Fibroblast of skin of back (primary cell): ENCODE data around the gene MED13L.
"Not testable (repeated sequence)": the region's sequence is repeated elsewhere in the genome, so short reads cannot be mapped to it uniquely, and the experiment has no call there.

Experiments
- DNase-seq: peaks from one replicate; pipeline ENCODE4 v3.0.0-alpha.2; 2013

MED13L gene

DNA sequence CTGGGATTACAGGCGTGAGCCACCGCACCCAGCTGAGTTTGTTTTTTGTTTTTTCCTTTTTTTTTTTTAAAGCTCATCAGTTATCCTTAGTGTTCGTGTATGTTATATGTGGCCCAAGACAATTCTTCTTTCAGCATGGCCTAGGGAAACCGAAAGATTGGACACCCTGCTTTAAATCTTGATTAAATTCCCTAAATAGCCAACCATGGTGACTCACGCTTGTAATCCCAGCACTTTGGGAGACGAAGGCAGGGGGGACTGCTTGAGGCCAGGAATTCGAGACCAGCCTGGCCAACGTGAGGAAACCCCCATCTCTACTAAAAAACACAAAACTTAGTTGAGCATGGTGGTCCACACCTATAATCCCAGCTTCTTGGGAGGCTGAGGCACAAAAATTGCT is 131.1 kb downstream of the MED13L start:
- no peak for DNase-seq

DNA sequence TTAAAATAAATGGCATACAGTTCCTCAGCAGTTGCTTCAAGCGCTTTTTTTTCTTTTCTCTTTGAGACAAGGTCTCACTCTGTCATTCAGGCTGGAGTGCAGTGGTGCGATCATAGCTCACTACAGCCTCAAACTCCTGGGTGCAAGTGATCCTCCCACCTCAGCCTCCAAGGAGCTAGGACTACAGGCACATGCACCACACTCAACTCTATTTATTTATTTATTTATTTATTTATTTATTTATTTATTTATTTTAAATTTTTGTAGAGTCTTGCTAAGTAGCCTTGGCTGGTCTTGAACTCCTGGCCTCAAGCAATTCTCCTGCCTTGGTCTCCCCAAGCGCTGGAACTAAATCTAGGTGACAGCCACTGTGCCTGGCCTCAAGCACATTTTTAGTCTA is 132.0 kb downstream of the MED13L start:
- no peak for DNase-seq

GRCh38 chr12:116144384-116144783 is 133.1 kb downstream of the MED13L start:
- no peak for DNase-seq

- peak; percentile 78 for DNase-seq
These were observed 133.6 kb downstream of the MED13L start for GRCh38 chr12:116143909-116144308.

- DNase-seq: peak; percentile 94
These were observed 134.3 kb downstream of the MED13L start for GRCh38 chr12:116142936-116143898.

GRCh38 chr12:116141833-116142162 is 135.7 kb downstream of the MED13L start:
- DNase-seq: no peak

- no peak for DNase-seq
These were observed 136.2 kb downstream of the MED13L start for GRCh38 chr12:116141110-116141832.

DNA sequence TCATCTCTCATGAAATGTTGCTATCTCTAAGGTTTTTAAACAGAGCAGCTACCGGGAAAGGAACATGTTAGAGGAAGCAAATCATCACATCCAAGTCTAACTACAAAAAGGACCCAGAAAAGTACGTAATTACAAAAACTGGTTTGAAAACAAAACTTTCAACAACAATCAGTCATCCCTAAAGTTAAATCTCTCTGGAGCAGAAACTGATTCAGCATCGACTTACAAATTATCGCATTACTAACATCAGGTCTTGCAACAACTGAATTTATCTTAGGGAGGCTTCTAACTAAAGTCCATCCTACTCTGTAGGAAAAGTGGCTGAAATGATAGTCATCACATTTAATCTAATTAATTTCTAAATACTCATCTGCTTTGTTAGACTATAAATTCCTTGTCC is 137.0 kb downstream of the MED13L start:
- no peak for DNase-seq

DNA sequence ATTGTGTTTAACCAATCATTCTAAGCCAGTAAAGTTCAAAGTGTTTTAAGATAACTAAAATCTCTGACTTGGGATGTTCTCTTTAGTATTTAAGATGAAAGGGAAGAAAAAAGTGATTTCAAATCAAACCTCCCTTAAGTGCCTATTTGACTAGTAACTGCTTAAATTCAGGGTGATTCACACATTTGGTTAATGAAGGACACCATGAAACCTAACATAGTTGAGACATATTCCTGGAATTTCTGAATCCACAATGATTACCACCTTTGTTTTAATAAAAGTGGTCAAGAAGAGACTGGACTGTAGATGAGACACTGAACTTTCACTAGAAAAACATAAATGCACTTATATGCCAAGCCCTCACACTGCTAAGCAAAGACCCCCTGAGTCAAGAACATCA is 138.7 kb downstream of the MED13L start:
- DNase-seq: peak; percentile 47

GRCh38 chr12:116138364-116138763 is 139.1 kb downstream of the MED13L start:
- DNase-seq: peak; percentile 43

DNA sequence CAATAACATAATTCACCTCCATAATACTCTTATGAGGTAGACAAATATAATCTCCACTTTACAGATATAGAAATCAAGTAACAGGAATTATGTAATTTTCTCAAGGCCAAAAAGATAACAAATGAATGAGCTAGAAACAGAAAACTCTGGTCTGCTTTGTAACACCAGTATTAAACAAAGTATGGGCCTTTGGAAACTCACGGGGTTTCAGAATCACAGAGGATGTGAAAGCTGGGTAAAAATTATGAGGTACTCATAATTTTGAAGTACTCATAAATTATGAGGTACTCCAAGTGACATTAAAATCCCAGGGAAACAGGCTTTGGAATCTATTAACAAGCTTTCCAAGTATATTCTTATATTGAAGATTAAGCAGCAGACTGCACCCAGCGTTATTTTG is 140.2 kb downstream of the MED13L start:
- no peak for DNase-seq

GRCh38 chr12:116136340-116136739 is 141.2 kb downstream of the MED13L start:
- DNase-seq: peak; percentile 68

GRCh38 chr12:116135209-116135930 is 142.1 kb downstream of the MED13L start:
- DNase-seq: peak; percentile 84

DNA sequence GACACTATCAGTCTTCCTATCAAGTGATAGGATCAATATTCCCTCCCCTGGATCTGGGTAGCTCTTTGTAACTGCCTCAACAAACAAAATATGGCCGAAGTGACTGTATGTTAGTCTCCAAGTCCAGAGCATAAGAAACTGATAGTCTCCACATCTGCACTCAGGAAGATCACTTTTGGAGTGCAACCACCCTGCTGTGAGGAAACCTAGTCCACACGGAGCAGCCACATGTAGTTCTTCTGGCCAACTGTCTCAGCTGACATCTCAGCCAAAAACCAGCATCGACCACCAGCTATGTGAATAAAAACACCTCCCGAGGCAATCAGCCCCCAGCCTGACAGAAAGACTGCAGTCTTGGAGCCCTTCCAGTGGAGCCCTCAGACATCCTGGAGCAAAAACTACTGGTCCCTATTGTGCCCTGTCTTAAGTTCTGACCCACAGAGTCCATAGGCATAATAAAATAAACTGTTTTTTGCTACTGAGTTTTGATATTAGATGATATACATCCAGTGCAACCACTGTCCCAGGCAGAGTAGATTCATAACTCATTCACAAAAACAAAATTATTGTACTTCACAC is 143.8 kb downstream of the MED13L start:
- DNase-seq: no peak

- DNase-seq: no peak
These were observed 144.3 kb downstream of the MED13L start for GRCh38 chr12:116133149-116133548.

- DNase-seq: not testable (repeated sequence)
These were observed 145.5 kb downstream of the MED13L start for GRCh38 chr12:116131987-116132386.

GRCh38 chr12:116131176-116131575 is 146.3 kb downstream of the MED13L start:
- no peak for DNase-seq

DNA sequence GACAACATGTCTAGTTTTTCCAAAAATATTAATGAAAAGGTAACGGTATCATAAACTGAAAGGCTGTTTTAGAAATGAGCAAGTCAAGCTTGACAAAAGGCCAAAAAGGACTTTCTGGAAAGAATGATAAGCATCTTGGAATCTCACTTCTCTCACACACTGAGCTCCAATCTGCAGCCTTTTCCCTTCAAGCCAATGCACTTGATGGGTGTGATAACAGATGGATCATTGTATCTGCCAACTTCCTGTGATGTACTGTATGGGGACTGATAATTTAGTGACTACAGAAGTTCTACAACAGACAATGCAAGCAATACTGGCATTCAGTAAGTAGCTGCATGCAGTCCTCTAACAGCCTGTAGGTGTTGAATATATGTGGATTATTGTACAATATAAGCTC is 147.1 kb downstream of the MED13L start:
- peak; percentile 76 for DNase-seq

GRCh38 chr12:116128779-116129178 is 148.7 kb downstream of the MED13L start:
- DNase-seq: no peak

DNA sequence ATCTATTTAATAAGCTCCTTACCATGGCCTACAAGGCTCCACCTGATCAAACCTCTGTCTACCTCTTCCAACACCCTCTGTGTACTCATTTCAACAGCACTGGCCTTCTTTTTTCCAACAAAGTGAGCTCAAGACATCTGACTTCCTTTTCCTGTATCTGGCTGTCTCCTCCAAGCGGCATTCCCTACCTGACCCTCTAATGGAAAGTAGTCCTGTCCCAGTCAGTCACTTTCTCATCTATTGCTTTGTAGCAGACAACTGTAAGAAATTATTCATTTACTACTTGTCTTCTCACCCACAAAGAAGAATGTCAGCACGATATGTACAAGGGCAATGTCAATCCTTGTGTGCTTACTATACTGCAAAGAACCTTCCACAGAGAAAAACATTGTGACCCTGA is 149.6 kb downstream of the MED13L start:
- no peak for DNase-seq

DNA sequence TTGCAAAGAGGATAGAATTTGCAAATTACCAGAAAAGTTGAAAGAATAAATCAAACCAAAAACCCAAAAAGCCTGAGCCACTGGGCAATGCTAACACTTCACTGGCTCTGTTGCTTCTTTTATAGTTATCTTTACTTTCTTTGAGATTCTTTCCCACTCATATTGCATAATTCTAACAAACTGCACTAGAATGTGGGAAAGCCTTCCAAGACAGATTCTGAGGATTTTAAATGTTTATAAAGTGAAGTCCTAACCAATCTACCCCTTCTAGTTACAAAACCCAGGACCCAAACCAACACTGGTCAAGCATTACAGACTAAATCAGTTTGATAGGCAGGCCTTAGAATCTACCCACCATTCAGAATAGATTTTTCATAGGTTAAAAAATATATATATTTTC is 150.9 kb downstream of the MED13L start:
- no peak for DNase-seq

GRCh38 chr12:116125956-116126566 is 151.4 kb downstream of the MED13L start:
- no peak for DNase-seq
